ENCODE results near the gene ARMS2. TPM values are rescaled to one million over a fixed set of nuclear protein-coding genes. Genes with fewer than 3 reads are reported as not detected.

ARMS2 gene
- total RNA-seq, 1 donor from 2014 or later = not detected

DNA sequence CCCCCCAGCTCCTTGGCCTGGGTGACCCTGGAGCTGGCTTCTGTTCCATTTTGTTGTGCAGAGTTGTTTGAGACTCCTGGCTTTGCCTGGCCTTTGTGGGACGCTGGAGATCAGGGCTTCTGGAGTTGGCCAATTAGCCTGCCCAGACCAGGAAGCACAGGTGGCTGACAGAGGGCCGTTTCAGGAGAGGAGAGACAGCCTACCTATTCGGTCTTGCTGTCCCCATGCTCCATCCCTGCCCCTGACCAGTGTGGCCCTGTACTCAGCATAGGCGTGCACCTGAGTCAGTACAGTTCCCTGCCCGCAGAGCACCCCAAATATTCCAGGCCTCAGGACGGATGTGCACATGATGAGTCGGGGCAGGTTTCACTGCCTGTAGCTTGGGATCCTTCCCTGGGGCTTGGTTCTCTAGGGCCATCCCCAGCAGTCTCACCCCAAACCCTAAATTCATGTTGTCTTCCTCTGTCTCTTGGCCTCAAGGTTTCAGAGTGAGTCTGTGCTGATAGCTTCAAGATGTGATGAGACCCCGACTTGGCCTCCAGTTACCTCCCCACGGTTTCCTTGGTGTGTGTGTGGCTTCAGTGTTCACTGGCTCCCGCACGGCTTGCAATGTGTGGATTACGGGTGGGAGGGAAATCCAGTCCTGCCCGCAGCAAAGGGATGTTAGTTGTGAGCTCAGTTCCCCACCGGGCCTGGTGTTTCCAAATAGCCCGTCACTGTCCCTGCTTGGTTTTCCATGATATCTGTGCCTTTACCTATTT, 51.6 kb downstream of the ARMS2 start:
- Histone ChIP-seq H3K4me1 (peaks cover 18% of the 10 kb centered on the region), H3K27me3 (no peaks in the 10 kb centered on the region), H3K9me3 (no peaks in the 10 kb centered on the region), H3K27ac (peak overlapping the region; percentile 72), H3K36me3 (peaks cover 0 to 30% of the 10 kb centered on the region in 2 donors), H3K4me3 (no peak overlapping the region)
- TF ChIP-seq POLR2A (IDR thresholded peaks at IDR 0.05) (no peak), POLR2AphosphoS5 (IDR thresholded peaks at IDR 0.05; ENCODE audit: insufficient read depth in 1 of 2, low read depth in 1 of 2) (no peak)
- TF ChIP-seq, protein P1, sequence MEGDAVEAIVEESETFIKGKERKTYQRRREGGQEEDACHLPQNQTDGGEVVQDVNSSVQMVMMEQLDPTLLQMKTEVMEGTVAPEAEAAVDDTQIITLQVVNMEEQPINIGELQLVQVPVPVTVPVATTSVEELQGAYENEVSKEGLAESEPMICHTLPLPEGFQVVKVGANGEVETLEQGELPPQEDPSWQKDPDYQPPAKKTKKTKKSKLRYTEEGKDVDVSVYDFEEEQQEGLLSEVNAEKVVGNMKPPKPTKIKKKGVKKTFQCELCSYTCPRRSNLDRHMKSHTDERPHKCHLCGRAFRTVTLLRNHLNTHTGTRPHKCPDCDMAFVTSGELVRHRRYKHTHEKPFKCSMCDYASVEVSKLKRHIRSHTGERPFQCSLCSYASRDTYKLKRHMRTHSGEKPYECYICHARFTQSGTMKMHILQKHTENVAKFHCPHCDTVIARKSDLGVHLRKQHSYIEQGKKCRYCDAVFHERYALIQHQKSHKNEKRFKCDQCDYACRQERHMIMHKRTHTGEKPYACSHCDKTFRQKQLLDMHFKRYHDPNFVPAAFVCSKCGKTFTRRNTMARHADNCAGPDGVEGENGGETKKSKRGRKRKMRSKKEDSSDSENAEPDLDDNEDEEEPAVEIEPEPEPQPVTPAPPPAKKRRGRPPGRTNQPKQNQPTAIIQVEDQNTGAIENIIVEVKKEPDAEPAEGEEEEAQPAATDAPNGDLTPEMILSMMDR (IDR thresholded peaks at IDR 0.05) = no peak
- intact Hi-C loops (cut with DNase I) = no loop called here
- DNase-seq (ENCODE audit: extremely low spot score in 2 of 2) = no peak

Small RNA genes within 50 kb of the gene (microRNA-seq; reads per million reads assigned to microRNA genes)
- gene MIR3941 (ENCODE audit: borderline number of aligned reads, borderline replicate concordance) = not detected

Small RNA genes within 50 kb of the gene (small RNA-seq; reads per million reads assigned to genes)
- not detected for gene MIR3941

Other genes with a start within 250 kb of the ARMS2 start
- gene BTBD16, start 183.4 kb upstream of the ARMS2 start, total RNA-seq = not detected
- gene PLEKHA1, start 79.9 kb upstream of the ARMS2 start, total RNA-seq = 28.7 TPM
- gene HTRA1, start 6.9 kb downstream of the ARMS2 start, total RNA-seq = 116 TPM
- gene DMBT1, start 106.1 kb downstream of the ARMS2 start, total RNA-seq = not detected
- not detected for gene C10orf120, start 245.2 kb downstream of the ARMS2 start, total RNA-seq

Measured in vagina (tissue), 2 donors.